ENCODE results near the gene CAPN5.
A peak's percentile ranks its signal among the peaks of the same experiment; 100 is the strongest.
"Not testable (repeated sequence)": the region's sequence is repeated elsewhere in the genome, so short reads cannot be mapped to it uniquely, and the experiment has no call there.

CAPN5 gene

DNA sequence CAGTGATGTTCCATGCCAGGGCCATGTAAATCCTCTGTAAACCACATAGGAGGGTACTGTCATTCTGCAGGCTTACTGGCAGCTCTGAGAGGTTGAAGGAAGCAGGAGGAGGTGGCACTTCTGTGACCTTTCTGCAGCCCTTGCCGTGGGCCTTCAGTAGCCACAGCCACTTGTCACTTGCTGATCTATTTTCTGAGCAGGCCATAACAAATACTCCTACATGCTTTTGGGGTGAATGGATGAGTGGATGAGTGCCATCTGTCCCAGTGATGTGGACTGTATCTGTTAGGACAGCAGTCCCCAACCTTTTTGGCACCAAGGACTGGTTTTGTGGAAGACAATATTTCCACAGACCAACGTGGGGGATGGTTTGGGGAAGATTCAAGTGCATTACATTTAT is 22.4 kb upstream of the CAPN5 start:
- no peak for DNase-seq

DNA sequence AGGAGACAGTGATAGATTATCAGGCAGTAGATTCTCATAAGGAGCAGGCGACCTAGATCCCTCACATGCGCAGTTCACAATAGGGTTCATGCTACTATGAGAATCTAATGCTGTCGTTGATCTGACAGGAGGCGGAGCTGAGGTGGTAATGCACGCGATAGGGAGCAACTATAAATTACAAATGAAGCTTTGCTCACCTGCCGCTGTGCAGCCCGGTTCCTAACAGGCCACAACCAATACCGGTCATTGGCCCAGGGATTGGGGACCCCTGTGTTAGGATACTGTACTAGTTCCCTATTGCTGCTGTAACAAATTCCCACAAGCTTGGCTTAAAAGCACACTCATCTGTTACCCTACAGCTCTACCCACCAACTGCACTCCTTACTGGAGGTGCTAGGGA is 21.9 kb upstream of the CAPN5 start:
- no peak for DNase-seq

DNA sequence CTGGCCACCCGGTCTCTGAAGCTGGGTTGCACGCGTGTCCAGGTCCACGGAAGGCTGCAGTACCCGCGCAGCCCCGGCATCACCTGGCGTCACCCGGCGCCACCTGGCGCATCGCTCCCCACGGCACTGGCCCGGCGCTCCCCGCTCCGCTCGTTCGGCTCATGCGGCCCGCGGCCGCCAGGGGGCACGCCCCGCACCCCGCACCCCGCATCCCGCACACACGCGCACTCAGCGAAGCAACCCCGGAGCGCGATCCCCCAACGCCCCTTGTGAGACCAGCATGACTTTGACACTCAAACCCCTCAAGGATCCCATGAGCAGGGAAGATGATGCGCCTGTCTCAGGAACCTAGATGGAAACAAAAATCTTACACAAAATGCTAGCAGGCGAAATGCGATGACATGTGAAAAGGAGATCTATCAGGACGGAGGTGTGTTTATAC is 20.7 kb upstream of the CAPN5 start:
- DNase-seq, result peak; percentile 73

DNA sequence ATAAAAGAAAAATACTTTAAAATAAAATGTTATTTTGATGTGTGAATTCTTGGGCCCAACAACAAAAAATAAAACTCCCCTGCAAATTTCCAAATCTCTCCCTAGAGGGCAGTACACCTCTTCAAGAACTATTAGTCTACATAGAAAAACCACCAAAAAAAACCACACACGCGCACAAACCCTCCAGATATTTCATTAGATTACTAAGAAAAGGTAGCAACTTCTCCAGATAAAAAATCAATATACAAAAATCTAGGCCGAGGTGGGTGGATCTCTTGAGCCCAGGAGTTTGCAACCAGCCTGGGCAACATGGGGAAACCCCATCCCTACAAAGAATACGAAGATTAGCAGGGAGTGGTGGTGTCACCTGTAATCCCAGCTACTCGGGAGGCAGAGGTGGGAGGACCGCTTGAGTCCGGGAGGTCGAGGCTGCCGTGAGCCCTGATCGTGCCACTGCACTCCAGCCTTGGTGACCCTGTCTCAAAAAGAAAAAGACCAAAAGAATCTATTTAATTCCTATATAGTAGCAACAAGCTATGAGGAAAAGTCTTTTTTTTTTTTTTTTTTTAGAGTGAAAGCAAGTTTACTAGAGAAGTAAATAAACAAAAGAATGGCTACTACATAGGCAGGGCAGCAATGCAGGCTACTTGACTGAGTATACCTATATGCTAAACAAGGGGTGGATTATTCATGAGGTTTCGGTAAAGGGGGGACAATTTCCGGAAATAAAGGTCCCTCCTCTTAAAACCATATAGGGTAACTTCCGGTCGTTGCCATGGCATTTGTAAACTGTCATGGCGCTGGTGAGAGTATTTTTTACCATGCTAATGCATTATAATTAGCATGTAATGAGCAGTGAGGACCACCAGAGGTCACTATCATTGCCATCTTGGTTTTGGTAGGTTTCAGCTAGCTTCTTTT is 19.5 kb upstream of the CAPN5 start:
- DNase-seq, result peak; percentile 80

DNA sequence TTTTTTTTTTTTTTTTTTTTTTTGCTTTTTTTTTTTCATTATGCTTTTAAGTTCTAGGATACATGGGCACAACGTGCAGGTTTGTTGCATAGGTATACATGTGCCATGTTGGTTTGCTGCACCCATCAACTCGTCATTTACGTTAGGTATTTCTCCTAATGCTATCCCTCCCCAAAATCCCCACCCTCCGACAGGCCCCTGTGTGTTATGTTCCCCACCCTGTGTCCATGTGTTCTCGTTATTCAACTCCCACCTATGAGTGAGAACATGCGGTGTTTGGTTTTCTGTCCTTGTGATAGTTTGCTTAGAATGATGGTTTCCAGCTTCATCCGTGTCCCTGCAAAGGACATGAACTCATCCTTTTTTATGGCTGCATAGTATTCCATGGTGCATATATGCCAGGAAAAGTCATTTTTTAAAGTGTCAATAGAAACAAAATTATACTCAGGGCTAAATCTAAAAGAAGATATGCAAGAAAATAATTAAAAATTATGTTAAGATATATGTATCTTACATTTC is 18.8 kb upstream of the CAPN5 start:
- DNase-seq, result not testable (repeated sequence)

DNA sequence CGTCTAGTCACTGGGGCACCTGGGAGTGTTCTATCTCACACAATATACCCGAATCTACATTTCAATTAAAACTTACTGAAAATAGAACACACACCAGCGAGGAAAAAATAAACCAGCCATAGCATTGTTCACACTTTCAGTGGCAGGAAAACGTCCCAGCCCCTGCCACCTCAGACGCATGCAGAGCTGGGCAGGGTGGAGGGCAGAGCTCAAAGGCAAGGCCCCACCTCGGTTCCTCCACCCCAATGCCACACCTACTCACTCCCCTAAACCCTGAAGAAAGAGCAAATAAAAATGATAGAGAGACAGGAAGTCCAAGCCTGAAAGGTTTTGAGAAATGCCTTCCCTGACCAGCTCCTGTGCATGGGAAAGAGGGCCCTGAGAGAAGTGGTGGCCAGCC is 17.7 kb upstream of the CAPN5 start:
- no peak for DNase-seq

DNA sequence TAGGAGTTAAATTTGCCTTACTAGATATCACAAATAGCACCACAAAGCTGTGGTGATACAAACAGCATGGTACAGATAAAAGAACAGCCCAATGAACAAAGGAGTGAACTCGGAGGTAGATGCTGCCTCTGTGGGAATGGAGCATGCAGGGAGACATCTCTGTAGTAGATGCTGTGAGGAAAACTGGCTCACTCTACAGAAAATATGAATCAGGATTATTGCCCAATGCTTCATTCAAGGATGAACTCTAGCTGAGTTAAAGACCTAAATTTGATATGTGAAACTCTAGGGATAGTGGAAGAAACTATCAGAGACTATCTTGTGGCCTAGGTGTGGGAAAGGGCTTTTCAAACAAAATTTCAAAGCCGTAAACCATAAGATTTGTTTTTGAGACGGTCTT is 15.3 kb upstream of the CAPN5 start:
- no peak for DNase-seq

DNA sequence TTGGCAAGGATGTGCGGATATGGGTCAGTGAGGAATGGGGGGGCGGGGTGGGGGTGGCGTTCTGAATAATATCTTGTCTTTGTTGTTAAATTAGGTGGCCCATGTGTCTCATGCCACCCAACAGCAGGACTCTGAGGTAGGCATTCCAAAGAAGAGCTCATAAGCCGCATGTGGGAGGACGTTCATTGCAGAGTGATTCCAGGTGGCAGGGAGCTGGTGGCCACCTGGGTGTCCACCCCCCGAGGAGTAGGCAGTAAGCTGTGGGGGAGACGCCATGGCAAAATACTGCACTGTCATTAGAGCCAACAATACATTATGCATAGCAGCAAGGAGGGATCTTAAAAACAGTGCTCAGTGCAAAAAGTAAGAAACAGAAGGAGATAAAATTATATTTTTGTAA is 14.3 kb upstream of the CAPN5 start:
- DNase-seq, result no peak

DNA sequence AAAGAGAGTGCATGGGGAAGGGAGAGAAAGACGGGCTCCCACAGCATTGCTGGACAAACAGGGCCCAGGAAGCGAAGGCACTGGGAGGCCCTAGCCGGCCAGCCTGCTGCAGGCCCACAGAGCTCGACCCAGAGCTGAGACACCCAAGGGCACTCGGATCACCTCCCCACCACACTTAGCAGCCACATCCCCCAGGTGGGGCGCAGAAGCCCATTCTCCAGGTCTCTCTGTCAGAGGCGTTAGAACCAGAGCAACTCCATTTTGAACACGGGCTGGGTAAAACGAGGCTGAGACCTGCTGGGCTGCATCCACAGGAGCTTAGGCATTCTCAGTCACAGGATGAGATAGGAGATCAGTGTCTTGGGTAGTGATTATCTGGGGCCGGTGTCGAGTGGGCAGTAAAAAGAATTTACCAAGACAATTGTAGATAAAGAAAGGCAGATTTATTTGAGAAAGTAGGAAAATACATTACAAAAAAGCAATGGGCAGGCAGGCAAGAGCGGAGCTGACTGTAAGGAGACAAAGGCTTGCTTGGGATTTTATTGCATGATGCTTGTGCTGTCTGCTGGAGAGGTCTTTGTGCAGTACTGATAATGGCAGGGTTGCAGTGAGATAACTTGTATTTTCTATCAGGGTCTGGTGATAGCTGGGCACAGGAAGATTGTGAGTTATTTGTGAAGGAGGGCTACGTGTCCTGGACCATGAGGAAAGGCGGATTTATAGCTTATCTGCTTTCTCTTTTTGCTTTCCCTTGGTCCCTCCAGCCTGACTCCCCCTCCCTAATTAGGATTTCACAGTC is 13.4 kb upstream of the CAPN5 start:
- no peak for DNase-seq

DNA sequence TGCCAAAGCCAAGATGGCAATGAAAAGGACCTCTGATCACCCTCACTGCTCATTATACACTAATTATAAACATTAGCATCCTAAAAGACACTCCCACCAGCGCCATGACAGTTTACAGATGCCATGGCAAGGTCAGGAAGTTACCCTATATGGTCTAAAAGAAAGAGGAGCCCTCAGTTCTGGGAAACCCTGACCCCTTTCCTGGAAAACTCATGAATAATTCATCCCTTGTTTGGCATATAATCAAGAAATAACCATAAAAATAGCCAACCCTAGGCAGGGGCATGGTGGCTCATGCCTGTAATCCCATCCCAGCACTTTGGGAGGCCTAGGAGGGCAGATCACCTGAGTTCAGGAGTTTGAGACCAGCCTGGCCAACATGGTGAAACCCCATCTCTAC is 12.7 kb upstream of the CAPN5 start:
- no peak for DNase-seq

DNA sequence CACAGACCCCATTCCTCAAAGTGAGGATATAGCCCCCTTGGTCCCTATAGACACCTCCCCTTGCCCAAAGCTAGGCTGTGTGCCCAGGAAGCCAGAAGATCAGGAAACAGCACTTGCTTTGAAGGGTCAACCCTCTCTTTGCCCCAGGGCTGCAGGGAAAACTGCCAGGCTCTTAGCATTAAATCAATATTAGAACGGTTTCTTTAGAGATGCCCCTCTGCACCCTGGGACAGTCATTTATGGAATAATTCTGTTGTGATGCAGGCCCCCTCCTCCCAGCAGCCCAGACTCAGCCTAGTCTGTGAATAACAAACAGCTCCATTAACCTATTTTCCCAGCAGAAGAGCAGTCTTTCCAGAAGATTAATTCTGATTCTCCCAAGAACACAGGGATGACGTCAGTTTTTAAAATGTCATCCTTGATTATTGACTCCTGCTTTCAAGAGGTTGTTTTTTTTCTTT is 11.6 kb upstream of the CAPN5 start:
- no peak for DNase-seq

DNA sequence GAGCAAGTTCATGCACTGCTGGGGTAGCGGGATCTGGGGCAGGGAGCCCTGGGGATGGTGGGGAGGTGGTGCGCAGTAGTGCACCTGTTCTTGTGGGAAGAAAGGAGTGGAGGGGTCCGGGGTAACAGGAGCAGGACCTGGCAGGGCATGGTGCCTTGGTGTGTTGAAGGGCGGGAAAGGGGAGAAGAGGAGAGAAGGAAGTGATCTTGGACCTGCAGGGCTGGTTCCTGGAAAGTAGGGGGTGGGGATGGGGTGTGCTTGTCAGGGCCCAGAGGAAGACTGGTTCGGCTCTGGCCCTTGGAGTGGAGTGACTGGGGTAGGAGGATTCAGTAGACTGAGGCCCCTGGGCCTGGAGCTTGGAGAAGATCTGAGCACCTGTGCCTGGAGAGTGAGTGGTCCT is 10.9 kb upstream of the CAPN5 start:
- no peak for DNase-seq

DNA sequence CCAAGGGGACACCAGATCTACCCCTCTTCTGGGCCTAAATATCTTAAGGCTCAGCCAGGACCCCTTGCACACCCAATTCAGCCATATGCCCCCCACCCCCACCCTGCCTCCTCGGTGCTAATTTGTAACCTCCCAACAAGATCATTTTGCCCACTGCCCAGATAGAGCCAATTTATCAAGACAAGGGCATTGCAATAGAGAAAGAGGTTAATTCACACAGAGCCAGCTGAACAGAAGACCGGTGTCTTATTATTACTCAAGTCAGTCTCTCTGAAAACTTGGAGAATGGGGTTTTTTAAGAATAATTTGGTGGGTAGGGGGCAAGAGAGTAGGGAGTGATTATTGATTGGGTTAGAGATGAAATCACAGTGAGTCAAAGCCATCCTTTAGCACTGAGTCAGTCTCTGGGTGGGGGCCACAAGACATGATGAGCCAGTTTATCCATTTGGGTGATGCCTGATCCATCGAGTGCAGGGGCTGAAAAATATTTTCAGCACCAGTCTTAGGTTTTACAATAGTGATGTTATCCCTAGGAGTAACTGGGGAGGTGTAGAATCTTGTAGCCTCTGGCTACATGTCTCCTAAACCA is 9.9 kb upstream of the CAPN5 start:
- DNase-seq, result no peak

DNA sequence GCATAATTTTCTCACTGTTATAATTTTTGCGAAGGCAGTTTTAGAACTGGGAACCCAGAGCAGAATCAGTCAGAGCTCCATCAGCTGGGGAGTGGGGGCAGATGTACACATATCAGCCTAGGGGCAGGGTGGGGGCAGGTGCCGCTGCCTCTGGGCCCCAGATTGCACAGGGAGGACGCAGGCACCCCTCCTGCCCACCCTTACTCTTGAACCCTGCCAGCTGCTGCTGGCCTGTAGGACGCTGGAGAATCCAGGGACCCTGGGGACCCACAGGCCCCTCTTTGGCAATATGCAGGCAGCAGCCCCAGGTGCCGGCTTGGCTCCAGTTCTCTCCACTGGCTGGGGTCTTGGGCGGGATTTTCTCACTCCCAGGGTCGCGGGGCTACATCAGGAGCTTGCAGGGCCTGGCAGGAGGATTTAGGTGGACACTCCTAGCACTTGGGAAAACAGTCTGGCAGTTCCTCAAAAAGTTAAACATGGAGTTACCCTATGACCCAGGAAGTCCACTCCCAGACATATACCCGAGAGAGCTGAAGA is 8.8 kb upstream of the CAPN5 start:
- no peak for DNase-seq

DNA sequence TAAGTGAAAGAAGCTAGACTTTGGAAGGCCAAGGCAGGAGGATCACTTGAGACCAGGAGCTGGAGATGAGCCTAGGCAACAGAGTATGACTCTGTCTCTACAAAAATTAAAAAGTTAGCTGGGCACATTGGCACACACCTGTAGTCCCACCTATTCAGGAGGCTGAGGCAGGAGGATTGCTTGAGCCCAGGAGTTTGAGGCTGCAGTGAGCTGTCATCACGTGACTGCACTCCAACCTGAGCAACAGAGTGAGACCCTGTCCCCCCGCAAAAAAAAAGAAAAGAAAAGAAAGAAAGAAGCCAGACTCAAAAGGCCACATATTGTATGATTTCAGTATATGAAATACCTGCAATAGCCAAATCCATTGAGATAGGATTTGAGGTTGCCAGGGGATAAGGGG is 7.9 kb upstream of the CAPN5 start:
- DNase-seq, result no peak

DNA sequence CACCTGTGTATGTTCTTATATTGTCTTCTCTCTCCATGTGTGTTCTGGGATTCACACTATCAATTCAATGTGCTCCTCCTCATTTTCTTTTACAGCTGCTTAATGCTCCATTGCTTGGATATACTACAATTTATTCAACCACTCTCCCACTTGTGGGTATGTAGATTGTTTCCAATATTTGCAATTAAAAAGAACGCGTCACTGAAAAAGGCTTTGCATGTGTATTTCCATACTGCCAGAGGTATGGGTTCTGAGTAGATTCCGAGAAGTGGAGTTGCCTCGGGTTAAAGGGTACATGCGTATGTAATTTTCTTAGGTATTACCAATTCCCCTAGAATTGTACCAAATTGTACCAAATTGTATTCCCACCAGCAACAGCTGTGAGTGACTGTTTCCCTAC is 7.0 kb upstream of the CAPN5 start:
- DNase-seq, result no peak

DNA sequence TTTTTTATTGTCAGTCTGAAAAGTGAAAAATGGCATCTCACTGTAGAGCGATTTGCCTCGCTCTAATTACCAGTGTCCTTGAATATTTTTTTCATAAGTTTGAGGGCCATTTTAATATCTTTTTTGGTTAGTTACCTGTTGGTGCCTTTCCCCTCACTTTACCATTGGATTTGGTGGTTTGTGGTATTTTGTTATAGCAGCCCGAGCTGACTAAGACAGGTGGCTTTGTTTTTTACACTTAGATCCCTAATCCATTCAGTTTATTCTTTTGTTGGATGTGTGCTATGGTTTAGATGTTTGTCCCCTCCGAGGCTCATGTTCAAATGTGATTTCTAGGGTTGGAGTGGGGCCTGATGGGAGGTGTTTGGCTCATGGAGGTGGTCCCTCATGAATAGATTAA is 6.5 kb upstream of the CAPN5 start:
- no peak for DNase-seq

DNA sequence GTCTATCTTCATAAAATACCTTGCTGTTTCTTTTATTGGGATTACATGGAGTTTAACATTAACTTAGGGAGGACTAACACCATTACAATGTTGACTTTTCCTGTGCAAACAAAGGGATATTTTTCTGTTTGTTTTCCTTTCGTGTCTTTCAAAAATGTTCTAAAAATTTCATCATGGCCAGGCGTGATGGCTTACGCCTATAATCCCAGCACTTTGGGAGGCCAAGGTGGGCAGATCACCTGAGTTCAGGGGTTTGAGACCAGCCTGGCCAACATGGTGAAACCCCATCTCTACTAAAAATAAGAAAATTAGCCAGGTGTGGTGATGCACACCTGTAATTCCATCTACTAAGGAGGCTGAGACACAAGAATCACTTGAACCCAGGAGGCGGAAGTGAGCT is 5.5 kb upstream of the CAPN5 start:
- not testable (repeated sequence) for DNase-seq

DNA sequence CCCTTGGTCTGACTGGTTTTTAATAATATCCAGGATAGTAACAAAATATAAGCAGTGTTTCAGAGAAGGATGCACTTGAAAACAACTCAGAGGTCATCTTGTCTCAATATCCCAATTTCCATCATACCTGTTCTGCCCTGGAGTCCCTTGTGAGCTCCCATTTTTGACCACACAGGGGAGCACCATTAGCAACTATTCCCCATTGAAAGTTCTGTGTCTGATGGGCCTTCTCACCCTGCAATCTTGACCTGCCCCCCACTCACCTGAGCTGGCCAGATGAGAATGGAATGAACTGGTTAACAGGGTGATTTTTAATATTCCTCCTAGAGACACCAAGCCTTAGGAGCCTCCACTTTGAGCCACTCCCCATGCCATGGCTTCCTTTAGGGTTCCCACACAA is 3.8 kb upstream of the CAPN5 start:
- no peak for DNase-seq

DNA sequence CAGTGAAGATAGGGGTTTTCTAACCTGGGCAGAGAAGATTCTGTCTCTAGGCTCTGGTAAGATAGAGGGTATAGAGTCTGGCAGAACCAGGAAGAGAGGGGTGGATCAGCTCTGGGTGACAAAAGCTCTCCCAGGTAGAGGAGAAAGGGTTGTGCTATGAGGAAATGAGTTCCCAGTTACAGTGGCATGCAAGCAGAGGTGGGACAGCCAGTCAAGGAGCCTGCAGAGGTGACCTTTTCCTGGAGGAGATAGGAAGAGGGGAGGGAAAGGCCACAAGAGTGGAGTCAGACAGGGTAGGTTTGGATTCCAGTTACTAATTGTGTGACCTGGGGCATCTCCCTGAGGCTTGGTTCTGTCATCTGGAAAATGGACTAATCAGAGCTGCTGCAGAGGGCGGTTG is 3.4 kb upstream of the CAPN5 start:
- no peak for DNase-seq

DNA sequence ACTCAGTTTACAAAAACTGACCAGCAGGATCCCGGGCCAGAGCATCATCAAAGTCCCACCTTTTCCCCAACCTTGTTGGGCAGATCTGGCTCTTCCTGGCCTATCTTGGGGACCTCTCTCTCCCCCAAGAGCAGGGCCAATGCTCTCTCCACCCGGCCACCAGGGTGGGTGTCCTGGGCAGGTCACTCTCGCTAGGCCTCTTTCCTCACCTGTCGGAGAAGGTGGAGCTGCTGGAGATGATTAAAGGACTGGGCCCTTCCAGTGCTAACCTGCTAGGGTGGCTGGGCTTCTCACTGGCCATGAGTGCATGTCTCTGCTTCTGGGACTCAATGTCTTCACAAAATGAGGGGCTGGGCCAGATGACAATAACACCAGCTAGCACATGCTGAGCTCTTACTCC is 2.9 kb upstream of the CAPN5 start:
- DNase-seq, result no peak

DNA sequence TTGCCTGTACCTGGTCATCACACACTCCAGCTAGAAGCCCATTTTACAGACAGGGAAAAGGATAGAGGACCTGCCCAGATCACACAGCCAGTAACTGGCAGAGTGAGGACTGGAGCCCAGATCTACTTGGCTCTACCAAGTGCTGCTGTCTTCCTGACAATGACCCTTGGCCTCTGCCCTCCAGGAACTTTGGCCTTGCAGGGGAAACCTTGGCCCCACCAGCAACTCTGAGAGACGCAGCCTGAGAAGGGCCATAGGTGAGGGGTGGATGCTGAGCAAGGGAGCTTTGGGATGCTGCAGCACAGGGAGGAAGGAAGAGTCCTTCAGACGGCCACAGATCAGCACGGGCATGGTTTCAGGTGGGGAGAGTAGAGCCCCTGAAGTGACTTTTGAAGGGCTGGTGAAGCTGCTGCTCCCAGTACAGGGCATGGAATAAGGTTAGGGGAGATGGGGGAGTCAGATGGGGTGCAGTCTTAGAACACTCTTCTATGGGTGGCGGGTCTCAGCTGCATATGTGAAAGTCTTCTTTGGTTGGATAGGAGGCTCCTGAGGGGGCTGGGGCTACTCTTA is 2.0 kb upstream of the CAPN5 start:
- DNase-seq, result no peak

DNA sequence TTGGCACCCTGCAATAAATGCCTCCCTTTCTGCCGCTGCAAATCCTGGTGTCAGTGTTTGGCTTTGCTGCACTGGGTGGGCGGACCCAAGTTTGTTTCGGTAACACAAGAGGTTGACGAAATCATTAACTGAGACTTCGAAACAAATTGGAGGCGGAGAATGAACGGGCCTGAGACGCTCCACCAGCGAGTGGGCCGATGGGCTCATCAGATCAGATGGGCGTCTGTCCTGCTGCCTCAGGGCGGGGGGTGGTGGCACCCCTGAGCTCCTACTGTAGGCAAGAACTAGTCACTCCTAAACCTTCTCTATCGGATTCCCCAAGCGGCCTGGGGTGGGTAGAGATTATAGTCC is 918 bp upstream of the CAPN5 start:
- no peak for DNase-seq

All from CD4-positive, alpha-beta T cell treated with Interleukin-17A for 4 hours (primary cell).